Loucy (cell line): ENCODE measurements around the gene NECTIN1.

ENCODE experiments used
- CTCF ChIP-seq: fragments of 200-600 bp; sonication (generic); conservative IDR thresholded peaks from 2 replicates; pipeline ENCODE4 v1.5.1; 2014; ENCODE audit warnings: mild to moderate bottlenecking, antibody characterized with exemption, low read length
- EZH2phosphoT487 ChIP-seq: fragments of 200-600 bp; IDR thresholded peaks from 2 replicates; pipeline ENCODE4 v1.6.1; 2018; ENCODE audit warnings: antibody characterized with exemption, mild to moderate bottlenecking, moderate library complexity, borderline replicate concordance

- TF ChIP-seq EZH2phosphoT487 = no peak
- TF ChIP-seq CTCF = no peak
These were observed 39.7 kb downstream of the NECTIN1 start for GRCh38 chr11:119689302-119689701.
